K562 (cell line): ENCODE results near the gene ADARB2. TPM values are rescaled to one million over a fixed set of nuclear protein-coding genes. Genes with fewer than 3 reads are reported as not detected.

ENCODE experiments used
- ATAC-seq: fragments of 200-7000 bp; cut with Tn5 transposase; 3 replicates; pipeline ENCODE4 v1.9.1; 2020; ENCODE audit warnings: moderate library complexity
- BruUV-seq: library from RNA; stranded (reverse); fragments of 400-500 nt; replicated peaks from 2 replicates; lab custom pipeline; 2021; lab: Mats Ljungman, UMichigan
- CTCF ChIA-PET: fragments of 300-600 bp; formaldehyde crosslinking; extraction: SDS; loops from one replicate; lab custom pipeline; 2021; ENCODE audit warnings: low intra/inter-chr PET ratio; lab: Yijun Ruan, JAX
- POLR2A ChIA-PET: fragments of 300-600, 350-650 bp; sonication (Branson Sonifier 250); formaldehyde crosslinking; extraction: SDS; loops from one replicate; lab custom pipeline; 2021; ENCODE audit warnings: antibody characterized with exemption, inconsistent platforms; lab: Yijun Ruan, JAX
- DNase-seq, 4 experiments: peaks; one replicate each; pipeline versions ENCODE4 v3.0.0 to v3.0.0-alpha.2; 2011 to 2018; ENCODE audit warnings: low spot score in 3 of 4, mixed read lengths in 3 of 4; ENCODE audit errors: extremely low read depth in 1 of 4
- FAIRE-seq: peaks from 2 replicates; lab custom pipeline; 2011; peaks lifted over from hg19 to GRCh38; lab: Jason Lieb, UNC
- H2AFZ ChIP-seq: 2 replicates; pipeline ENCODE4 v1.6.0; 2011; ENCODE audit warnings: low read depth, low read length, control low read depth, inconsistent platforms
- H3K27ac ChIP-seq: fragments of 200-600 bp; 3 replicates; pipeline ENCODE4 v1.8.0; 2011; ENCODE audit warnings: low read depth, mild to moderate bottlenecking, control low read depth, inconsistent platforms, low read length, moderate library complexity, mixed read lengths; ENCODE audit errors: extremely low read depth
- H3K27me3 ChIP-seq, 2 experiments: fragments of 300-600 bp in 1 of 2; 2 replicates in 1 of 2; 3 replicates in 1 of 2; pipeline versions ENCODE4 v1.6.0 to v1.8.0; 2011; ENCODE audit warnings: inconsistent platforms in 2 of 2, low read length in 2 of 2, mild to moderate bottlenecking in 1 of 2, mixed read lengths in 1 of 2, moderate library complexity in 1 of 2; ENCODE audit not compliant: control insufficient read depth in 2 of 2, insufficient read depth in 2 of 2
- H3K36me3 ChIP-seq: fragments of 300-600 bp; 3 replicates; pipeline ENCODE4 v1.8.0; 2011; ENCODE audit warnings: mild to moderate bottlenecking, low read length, inconsistent platforms; ENCODE audit not compliant: control insufficient read depth, insufficient read depth
- H3K4me1 ChIP-seq, 2 experiments: fragments of 200-600 bp in 1 of 2; replicated peaks in 1 of 2; 2 replicates in 1 of 2; 3 replicates in 1 of 2; pipeline versions ENCODE4 v1.5.1 to v1.8.0; 2011; ENCODE audit warnings: inconsistent platforms in 2 of 2, low read length in 2 of 2, mild to moderate bottlenecking in 1 of 2, mixed read lengths in 1 of 2, moderate library complexity in 1 of 2; ENCODE audit not compliant: control insufficient read depth in 2 of 2, insufficient read depth in 2 of 2
- H3K4me2 ChIP-seq: 2 replicates; pipeline ENCODE4 v1.6.1; 2011; ENCODE audit warnings: low read length, control low read depth, inconsistent platforms, mixed read lengths; ENCODE audit not compliant: insufficient read depth
- H3K4me3 ChIP-seq: fragments of 200-600 bp; sonication (generic), shearing (Covaris generic); 2 replicates; pipeline ENCODE4 v1.5.1; 2016; ENCODE audit warnings: control low read depth, inconsistent platforms
- H3K79me2 ChIP-seq: fragments of 200-600 bp; 3 replicates; pipeline ENCODE4 v1.8.0; 2011; ENCODE audit warnings: low read length, inconsistent platforms; ENCODE audit not compliant: control insufficient read depth, insufficient read depth
- H3K9ac ChIP-seq, 2 experiments: 2 replicates each; pipeline versions ENCODE4 v1.6.0 to v1.6.1; 2011; ENCODE audit warnings: low read depth in 2 of 2, low read length in 2 of 2, control low read depth in 1 of 2, inconsistent platforms in 1 of 2, mild to moderate bottlenecking in 1 of 2, mixed read lengths in 1 of 2; ENCODE audit not compliant: insufficient read depth in 1 of 2
- H3K9me1 ChIP-seq: one replicate; pipeline ENCODE4 v1.6.0; 2011; ENCODE audit warnings: inconsistent platforms, mild to moderate bottlenecking, low read length, moderate library complexity; ENCODE audit not compliant: control insufficient read depth, insufficient read depth
- H3K9me3 ChIP-seq: replicated peaks from 2 replicates; pipeline ENCODE4 v1.5.1; 2011; ENCODE audit warnings: low read depth, low read length, inconsistent platforms; ENCODE audit not compliant: control insufficient read depth, insufficient read depth
- H4K20me1 ChIP-seq: replicated peaks from 2 replicates; pipeline ENCODE4 v1.6.1; 2011; ENCODE audit warnings: low read length, inconsistent platforms, mixed read lengths; ENCODE audit not compliant: control insufficient read depth, insufficient read depth
- CREM ChIP-seq: IDR thresholded peaks from 2 replicates; pipeline ENCODE4 v1.6.1; 2014; ENCODE audit warnings: antibody characterized with exemption, low read depth
- ETV6 ChIP-seq, 3 experiments: fragments of 150-350 bp in 1 of 3; sonication (generic) in 1 of 3; formaldehyde crosslinking in 1 of 3; IDR thresholded peaks; 2 replicates each; pipeline versions ENCODE4 v1.6.1 to v1.8.0; 2014 to 2022; ENCODE audit warnings: borderline replicate concordance in 2 of 3, low read depth in 2 of 3, antibody characterized with exemption in 1 of 3, low read length in 1 of 3, mild to moderate bottlenecking in 1 of 3, missing genetic modification reagents in 1 of 3
- HDAC2 ChIP-seq: fragments of 450-650 bp; IDR thresholded peaks from 2 replicates; pipeline ENCODE4 v1.6.1; 2016; ENCODE audit warnings: mild to moderate bottlenecking
- HOXB6 ChIP-seq: fragments of 250-450 bp; sonication (Bioruptor Pico); IDR thresholded peaks from 2 replicates; pipeline ENCODE4 v1.5.1; 2022; ENCODE audit warnings: mild to moderate bottlenecking, borderline replicate concordance
- LARP7 ChIP-seq: fragments of 450-650 bp; IDR thresholded peaks from 2 replicates; pipeline ENCODE4 v1.6.1; 2016
- NCOA6 ChIP-seq: fragments of 450-650 bp; IDR thresholded peaks from 2 replicates; pipeline ENCODE4 v1.6.1; 2017; ENCODE audit warnings: mild to moderate bottlenecking
- XRCC5 ChIP-seq: fragments of 200-400 bp; formaldehyde crosslinking; IDR thresholded peaks from 2 replicates; pipeline ENCODE4 v1.6.1; 2017; ENCODE audit warnings: low read depth, mild to moderate bottlenecking, low read length
- ZC3H8 ChIP-seq: fragments of 450-650 bp; IDR thresholded peaks from 2 replicates; pipeline ENCODE4 v1.6.1; 2017
- ZNF561 ChIP-seq: fragments of 450-650 bp; formaldehyde crosslinking; conservative IDR thresholded peaks from 2 replicates; pipeline ENCODE4 v1.4.0; 2020; ENCODE audit warnings: mild to moderate bottlenecking, moderate library complexity
- WGBS: fragments of 100-300 bp; shearing (Covaris generic); methylation state at CpG from one replicate; pipeline ENCODE4 v1.1.6; 2016; ENCODE audit warnings: low coverage, mixed read lengths; ENCODE audit not compliant: insufficient coverage; ENCODE audit errors: missing lambda C conversion rate; 5-methylcytosine and 5-hydroxymethylcytosine counted together
- in situ Hi-C: fragments of 300-500 bp; cut with MboI; formaldehyde crosslinking; loops from 4 replicates; pipeline ENCODE4 v1.15.0; 2018; ENCODE audit warnings: inconsistent platforms, mixed read lengths
- intact Hi-C: fragments of 100-400 bp; cut with micrococcal nuclease; formaldehyde crosslinking; loops from 2 replicates; pipeline ENCODE4 v1.14.2; 2022
- polyA plus RNA-seq, 8 experiments: library from polyadenylated mRNA; depleted of rRNA in 4 of 8; stranded (reverse) in 5 of 8; unstranded in 3 of 8; fragments of >200 nt; fragmentation: Nextera tagmentation in 2 of 8; fragmentation: Illumina TruSeq in 1 of 8; extraction: Ambion mirVana in 2 of 8; extraction: Trizol in 1 of 8; gene quantifications; 2 replicates each; pipeline versions ENCODE4 v1.2.1 to v1.2.3, GENCODE V29; 2011 to 2014; ENCODE audit warnings: inconsistent platforms in 1 of 8, missing spikeins in 1 of 8
- total RNA-seq, 7 experiments: library from RNA; depleted of rRNA in 6 of 7; stranded (reverse); fragments of >200 nt in 6 of 7; fragmentation: Illumina TruSeq in 2 of 7; extraction: Trizol in 2 of 7; gene quantifications; 2 replicates each; pipeline versions ENCODE4 v1.2.1 to v1.2.3, GENCODE V29; 2011 to 2021; ENCODE audit warnings: low replicate concordance in 1 of 7

Gene ADARB2
- total and polyA plus RNA-seq, 9 of the 15 experiments (the other 6 are each of a cell fraction or from before 2014, with no cell fraction given): not detected

DNA sequence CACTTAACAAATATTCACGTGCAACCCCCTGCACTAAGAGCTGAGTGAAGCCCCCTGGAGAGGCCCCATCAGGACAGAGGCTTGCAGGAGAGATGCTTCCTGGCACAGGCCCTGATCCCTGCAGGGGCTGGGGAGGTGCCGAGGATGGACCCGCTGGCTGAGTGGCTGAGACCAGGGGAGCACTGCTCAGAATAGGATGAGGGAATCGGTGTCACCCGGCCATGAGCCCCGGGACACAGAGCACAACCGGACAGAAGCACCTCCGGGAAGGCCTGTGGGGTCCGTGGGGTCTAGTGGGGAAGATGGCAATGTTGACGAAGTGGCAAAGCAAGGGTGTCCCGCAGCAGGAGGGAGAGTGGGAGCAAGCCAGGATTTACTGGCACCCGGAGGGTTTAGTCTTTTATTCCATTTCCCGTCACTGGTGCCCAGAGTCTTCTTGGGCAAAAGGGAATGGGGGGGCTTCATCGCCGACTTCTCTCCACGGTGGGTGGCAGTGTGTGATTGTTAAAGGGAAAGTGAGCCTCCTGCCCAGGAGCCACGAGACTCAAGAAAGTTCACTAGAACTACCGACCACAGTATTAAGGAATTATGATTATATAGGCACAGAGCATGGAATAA lies 140.7 kb downstream of the ADARB2 start:
- DNase-seq (no peak), ATAC-seq (no peak), FAIRE-seq (no peak)
- H3K9ac ChIP-seq: no peak overlapping the region; a peak in 1 of 4 replicates
- in situ Hi-C loops: no loop called here
- no peak for TF ChIP-seq HDAC2
- no peak for TF ChIP-seq ETV6 (IDR thresholded peaks at IDR 0.05; ENCODE audit: borderline replicate concordance in 1 of 2, low read depth in 2 of 2, low read length in 1 of 2)
- TF ChIP-seq ETV6 (CRISPR knock-in tag; IDR thresholded peaks at IDR 0.05; ENCODE audit: borderline replicate concordance): no peak
- TF ChIP-seq NCOA6: no peak
- TF ChIP-seq XRCC5: no peak
- H2AFZ ChIP-seq: no peak overlapping the region
- ChIA-PET POLR2A (no interaction called here), CTCF (no interaction called here)
- no peaks in the 10 kb centered on the region for H3K9me3 ChIP-seq
- peaks cover 8 to 43% of the 10 kb centered on the region in 2 experiments; a peak in 4 of 5 replicates for H3K27me3 ChIP-seq
- intact Hi-C loops: no loop called here
- H3K4me3 ChIP-seq: no peak overlapping the region
- no peaks in the 10 kb centered on the region for H3K36me3 ChIP-seq
- no peaks in the 10 kb centered on the region for H4K20me1 ChIP-seq
- no TSS peak for BruUV-seq
- 0% methylated on average over 18 of the region's 18 CpGs for WGBS
- no peaks in the 10 kb centered on the region for H3K79me2 ChIP-seq
- H3K4me2 ChIP-seq: no peak overlapping the region
- H3K4me1 ChIP-seq: no peaks in the 10 kb centered on the region; a peak in 1 of 5 replicates
- H3K27ac ChIP-seq: no peak overlapping the region
- peaks cover 2% of the 10 kb centered on the region for H3K9me1 ChIP-seq

DNA sequence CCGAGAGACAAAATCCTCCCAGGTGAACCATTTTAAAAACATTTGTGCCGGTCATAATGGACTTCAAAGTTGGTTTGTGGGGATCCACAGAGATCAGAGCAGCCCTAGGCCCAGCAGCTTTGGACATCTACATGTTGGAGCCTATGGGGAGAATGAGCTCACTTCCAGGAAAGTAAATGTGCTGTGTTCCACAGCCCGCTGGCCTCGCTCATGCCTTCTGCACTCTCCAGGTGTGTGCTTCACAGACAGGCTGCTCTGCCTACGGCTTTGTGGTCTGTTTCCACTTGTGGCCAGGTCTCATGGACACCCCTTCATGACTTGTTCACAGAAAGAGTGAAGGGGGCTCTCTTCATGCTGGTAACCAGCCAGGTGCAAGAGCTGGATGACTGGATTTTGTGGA lies 141.6 kb downstream of the ADARB2 start:
- no peak overlapping the region for H3K4me2 ChIP-seq
- WGBS: 0% methylated on average over 5 of the region's 5 CpGs
- H3K4me3 ChIP-seq: no peak overlapping the region
- H3K27me3 ChIP-seq: peaks cover 2 to 43% of the 10 kb centered on the region in 2 experiments; a peak in 2 of 5 replicates
- in situ Hi-C loops: no loop called here
- DNase-seq (no peak), FAIRE-seq (no peak), ATAC-seq (no peak)
- H2AFZ ChIP-seq: no peak overlapping the region
- no peaks in the 10 kb centered on the region for H3K79me2 ChIP-seq
- peaks cover 2% of the 10 kb centered on the region for H3K9me1 ChIP-seq
- no TSS peak for BruUV-seq
- CTCF ChIA-PET: no interaction called here
- H3K9ac ChIP-seq: no peak overlapping the region
- POLR2A ChIA-PET: no interaction called here
- intact Hi-C loops: no loop called here
- H4K20me1 ChIP-seq: no peaks in the 10 kb centered on the region
- H3K27ac ChIP-seq: no peak overlapping the region
- no peaks in the 10 kb centered on the region for H3K36me3 ChIP-seq
- H3K9me3 ChIP-seq: no peaks in the 10 kb centered on the region
- H3K4me1 ChIP-seq: no peaks in the 10 kb centered on the region; a peak in 1 of 5 replicates
- TF ChIP-seq ZNF561 (CRISPR knock-in tag): no peak
- no peak for TF ChIP-seq HOXB6
- no peak for TF ChIP-seq ZC3H8
- no peak for TF ChIP-seq CREM
- no peak for TF ChIP-seq LARP7
